Measurements from ENCODE around the gene ADIG.

DNA sequence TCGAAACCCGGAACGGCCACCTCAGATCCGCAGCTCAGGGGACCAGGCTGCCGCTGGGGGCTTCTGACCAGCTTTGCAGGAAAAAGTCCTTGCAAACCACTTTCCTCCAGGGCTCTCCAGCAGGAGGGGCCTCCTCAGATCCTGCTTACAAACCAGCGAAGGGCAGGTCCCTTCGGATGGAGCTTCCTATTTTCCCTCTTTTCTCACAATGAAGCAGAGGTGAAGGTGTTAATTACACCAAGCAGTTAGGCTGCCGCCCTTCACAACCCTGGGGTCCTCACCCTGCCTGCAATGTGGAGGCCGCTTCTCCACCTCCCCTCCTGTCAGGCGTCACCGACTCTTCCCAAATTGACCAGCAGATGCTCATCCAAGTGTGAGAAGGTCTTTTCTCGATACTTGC lies 26.4 kb downstream of the ADIG start:
- no peak for TF ChIP-seq EP300 (IDR thresholded peaks at IDR 0.05)
- TF ChIP-seq, protein P1, sequence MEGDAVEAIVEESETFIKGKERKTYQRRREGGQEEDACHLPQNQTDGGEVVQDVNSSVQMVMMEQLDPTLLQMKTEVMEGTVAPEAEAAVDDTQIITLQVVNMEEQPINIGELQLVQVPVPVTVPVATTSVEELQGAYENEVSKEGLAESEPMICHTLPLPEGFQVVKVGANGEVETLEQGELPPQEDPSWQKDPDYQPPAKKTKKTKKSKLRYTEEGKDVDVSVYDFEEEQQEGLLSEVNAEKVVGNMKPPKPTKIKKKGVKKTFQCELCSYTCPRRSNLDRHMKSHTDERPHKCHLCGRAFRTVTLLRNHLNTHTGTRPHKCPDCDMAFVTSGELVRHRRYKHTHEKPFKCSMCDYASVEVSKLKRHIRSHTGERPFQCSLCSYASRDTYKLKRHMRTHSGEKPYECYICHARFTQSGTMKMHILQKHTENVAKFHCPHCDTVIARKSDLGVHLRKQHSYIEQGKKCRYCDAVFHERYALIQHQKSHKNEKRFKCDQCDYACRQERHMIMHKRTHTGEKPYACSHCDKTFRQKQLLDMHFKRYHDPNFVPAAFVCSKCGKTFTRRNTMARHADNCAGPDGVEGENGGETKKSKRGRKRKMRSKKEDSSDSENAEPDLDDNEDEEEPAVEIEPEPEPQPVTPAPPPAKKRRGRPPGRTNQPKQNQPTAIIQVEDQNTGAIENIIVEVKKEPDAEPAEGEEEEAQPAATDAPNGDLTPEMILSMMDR (IDR thresholded peaks at IDR 0.05): no peak
- no peak for TF ChIP-seq POLR2A (IDR thresholded peaks at IDR 0.05)

All from ovary (tissue), 3 donors.